Measurements from ENCODE around the gene ABCA1. TPM values are rescaled to one million over a fixed set of nuclear protein-coding genes. Genes with fewer than 3 reads are reported as not detected.

ABCA1 gene
- total RNA-seq, 3 donors from 2014 or later (not counting 1 experiment from before 2014, with no cell fraction given): 1.9 to 10.8 (median 4.8) TPM

GRCh38 chr9:104864675-104865104 is 63.3 kb downstream of the ABCA1 start:
- Mint-ChIP-seq H3K4me1 (no peaks in the 10 kb centered on the region), H3K27ac (no peak overlapping the region), H3K27me3 (ENCODE audit: low read depth in 2 of 2) (peaks cover 0 to 3% of the 10 kb centered on the region in 2 donors), H3K4me3 (no peak overlapping the region), H3K36me3 (no peaks in the 10 kb centered on the region), H3K9me3 (no peaks in the 10 kb centered on the region)
- H3K4me3 ChIP-seq (ENCODE audit: low read length): no peak overlapping the region
- no peak overlapping the region for H3K27ac ChIP-seq (ENCODE audit: low read length)
- H3K9me3 ChIP-seq (ENCODE audit: control insufficient read depth, insufficient read depth, low read length): no peaks in the 10 kb centered on the region
- intact Hi-C loops (cut with micrococcal nuclease): no loop called here
- WGBS (ENCODE audit: insufficient coverage): 92% methylated on average over 5 of the region's 5 CpGs
- peaks cover 14% of the 10 kb centered on the region for H3K4me1 ChIP-seq (ENCODE audit: control insufficient read depth, insufficient read depth, low read length)
- H3K36me3 ChIP-seq (ENCODE audit: control insufficient read depth, insufficient read depth, low read length): no peaks in the 10 kb centered on the region
- no peak for ATAC-seq
- H3K27me3 ChIP-seq (ENCODE audit: control insufficient read depth, insufficient read depth, low read length): no peaks in the 10 kb centered on the region
- TF ChIP-seq CTCF (IDR thresholded peaks at IDR 0.05): no peak
- no peak for DNase-seq

- no peaks in the 10 kb centered on the region for H3K36me3 Mint-ChIP-seq
- H3K4me1 Mint-ChIP-seq: no peaks in the 10 kb centered on the region
- Histone ChIP-seq H3K9me3 (ENCODE audit: control insufficient read depth, insufficient read depth, low read length) (no peaks in the 10 kb centered on the region), H3K36me3 (ENCODE audit: control insufficient read depth, insufficient read depth, low read length) (no peaks in the 10 kb centered on the region), H3K4me3 (ENCODE audit: low read length) (no peak overlapping the region), H3K27me3 (ENCODE audit: control insufficient read depth, insufficient read depth, low read length) (no peaks in the 10 kb centered on the region), H3K27ac (ENCODE audit: low read length) (no peak overlapping the region), H3K4me1 (ENCODE audit: control insufficient read depth, insufficient read depth, low read length) (peaks cover 3% of the 10 kb centered on the region)
- DNase-seq (peak; percentile 20 to 76), ATAC-seq (peak; percentile 68 to 82 (median 76))
- intact Hi-C loops (cut with micrococcal nuclease): loop anchor here (1.0 kb wide), 2 partner anchors 294 to 552 kb away; no protein-coding TSS in a partner anchor
- WGBS (ENCODE audit: insufficient coverage): 42% methylated on average over 4 of the region's 4 CpGs
- H3K27ac Mint-ChIP-seq: no peak overlapping the region
- TF ChIP-seq CTCF (IDR thresholded peaks at IDR 0.05): peak; percentile 69
- no peak overlapping the region for H3K4me3 Mint-ChIP-seq
- H3K27me3 Mint-ChIP-seq (ENCODE audit: low read depth in 2 of 2): peaks cover 0 to 3% of the 10 kb centered on the region in 2 donors
- no peaks in the 10 kb centered on the region for H3K9me3 Mint-ChIP-seq
These were observed 64.6 kb downstream of the ABCA1 start for GRCh38 chr9:104863180-104863883.

GRCh38 chr9:104861397-104861796 is 66.6 kb downstream of the ABCA1 start:
- intact Hi-C loops (cut with micrococcal nuclease): no loop called here
- no peaks in the 10 kb centered on the region for H3K27me3 ChIP-seq (ENCODE audit: control insufficient read depth, insufficient read depth, low read length)
- ATAC-seq (no peak), DNase-seq (no peak)
- H3K4me1 ChIP-seq (ENCODE audit: control insufficient read depth, insufficient read depth, low read length): peaks cover 3% of the 10 kb centered on the region
- no peak overlapping the region for H3K27ac ChIP-seq (ENCODE audit: low read length)
- no peaks in the 10 kb centered on the region for H3K4me1 Mint-ChIP-seq
- H3K27ac Mint-ChIP-seq: no peak overlapping the region
- no peaks in the 10 kb centered on the region for H3K9me3 Mint-ChIP-seq
- WGBS (ENCODE audit: insufficient coverage): 78% methylated on average over 1 of the region's 2 CpGs
- H3K9me3 ChIP-seq (ENCODE audit: control insufficient read depth, insufficient read depth, low read length): no peaks in the 10 kb centered on the region
- H3K36me3 Mint-ChIP-seq: no peaks in the 10 kb centered on the region
- no peak overlapping the region for H3K4me3 ChIP-seq (ENCODE audit: low read length)
- TF ChIP-seq CTCF (IDR thresholded peaks at IDR 0.05): no peak
- no peaks in the 10 kb centered on the region for H3K27me3 Mint-ChIP-seq (ENCODE audit: low read depth in 2 of 2)
- H3K36me3 ChIP-seq (ENCODE audit: control insufficient read depth, insufficient read depth, low read length): no peaks in the 10 kb centered on the region
- no peak overlapping the region for H3K4me3 Mint-ChIP-seq

GRCh38 chr9:104860263-104860662 is 67.7 kb downstream of the ABCA1 start:
- DNase-seq (no peak), ATAC-seq (no peak)
- H3K27ac Mint-ChIP-seq: no peak overlapping the region
- no peaks in the 10 kb centered on the region for H3K27me3 ChIP-seq (ENCODE audit: control insufficient read depth, insufficient read depth, low read length)
- no peaks in the 10 kb centered on the region for H3K36me3 Mint-ChIP-seq
- H3K4me3 Mint-ChIP-seq: no peak overlapping the region
- TF ChIP-seq CTCF (IDR thresholded peaks at IDR 0.05): no peak
- H3K4me1 ChIP-seq (ENCODE audit: control insufficient read depth, insufficient read depth, low read length): peaks cover 3% of the 10 kb centered on the region
- no peaks in the 10 kb centered on the region for H3K9me3 Mint-ChIP-seq
- H3K27me3 Mint-ChIP-seq (ENCODE audit: low read depth in 2 of 2): no peaks in the 10 kb centered on the region
- H3K36me3 ChIP-seq (ENCODE audit: control insufficient read depth, insufficient read depth, low read length): no peaks in the 10 kb centered on the region
- H3K4me3 ChIP-seq (ENCODE audit: low read length): no peak overlapping the region
- intact Hi-C loops (cut with micrococcal nuclease): no loop called here
- H3K4me1 Mint-ChIP-seq: no peaks in the 10 kb centered on the region
- 38% methylated on average over 2 of the region's 2 CpGs for WGBS (ENCODE audit: insufficient coverage)
- peak overlapping the region; percentile 14 for H3K27ac ChIP-seq (ENCODE audit: low read length)
- H3K9me3 ChIP-seq (ENCODE audit: control insufficient read depth, insufficient read depth, low read length): no peaks in the 10 kb centered on the region

All from natural killer cell (primary cell).